ENCODE results near the gene ARMC7. TPM values are rescaled to one million over a fixed set of nuclear protein-coding genes. Genes with fewer than 3 reads are reported as not detected.

Gene ARMC7
- total and polyA plus RNA-seq, 10 of the 15 experiments (the other 5 are each of a cell fraction or from before 2014, with no cell fraction given), result 1.5 to 19.8 (median 6.3) TPM

DNA sequence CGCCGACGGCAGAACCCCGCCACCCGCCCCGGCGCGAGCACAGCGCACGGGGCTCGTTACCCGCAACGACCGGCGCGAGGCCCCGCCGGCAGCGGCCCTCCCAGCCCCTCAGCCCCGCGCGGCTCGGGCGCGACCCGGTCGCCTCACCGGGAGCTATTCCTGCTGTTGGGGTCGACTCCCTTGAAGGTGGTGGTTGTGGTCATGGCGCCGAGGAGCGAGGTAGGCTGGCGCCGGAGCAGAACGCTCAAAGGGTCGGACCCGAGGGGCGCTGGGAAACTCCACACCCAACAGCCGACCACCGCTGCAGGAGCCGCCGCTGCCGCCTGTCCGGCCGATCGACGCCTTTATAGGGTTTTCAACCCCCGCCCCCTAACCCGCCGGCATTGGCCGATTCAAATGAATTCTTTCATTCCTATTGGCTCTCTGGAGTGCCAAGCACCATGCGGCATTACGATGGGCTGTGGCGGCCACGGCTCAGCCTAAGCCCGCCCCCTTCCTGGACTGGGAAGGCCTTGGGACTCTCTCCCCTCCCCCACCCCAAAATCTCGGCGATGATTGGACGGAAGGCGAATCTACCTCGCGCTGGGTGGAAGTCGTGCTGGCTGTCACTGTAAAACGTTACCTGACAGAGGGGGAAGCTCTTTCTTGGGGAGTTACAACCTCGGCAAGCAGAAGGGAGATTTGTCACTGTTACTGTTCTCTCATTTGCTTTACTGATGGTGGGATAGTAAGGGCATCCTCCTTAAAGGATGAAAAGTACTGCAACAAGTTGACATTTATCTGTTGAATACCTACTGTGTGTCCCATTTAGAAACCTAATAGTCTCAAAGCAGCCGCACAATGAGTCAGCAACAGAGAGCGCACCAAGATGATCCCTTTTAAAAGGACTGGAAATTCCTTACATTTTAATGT lies 44.7 kb downstream of the ARMC7 start, which contains the start of gene JPT1 (continued):
- TF ChIP-seq, protein P1, sequence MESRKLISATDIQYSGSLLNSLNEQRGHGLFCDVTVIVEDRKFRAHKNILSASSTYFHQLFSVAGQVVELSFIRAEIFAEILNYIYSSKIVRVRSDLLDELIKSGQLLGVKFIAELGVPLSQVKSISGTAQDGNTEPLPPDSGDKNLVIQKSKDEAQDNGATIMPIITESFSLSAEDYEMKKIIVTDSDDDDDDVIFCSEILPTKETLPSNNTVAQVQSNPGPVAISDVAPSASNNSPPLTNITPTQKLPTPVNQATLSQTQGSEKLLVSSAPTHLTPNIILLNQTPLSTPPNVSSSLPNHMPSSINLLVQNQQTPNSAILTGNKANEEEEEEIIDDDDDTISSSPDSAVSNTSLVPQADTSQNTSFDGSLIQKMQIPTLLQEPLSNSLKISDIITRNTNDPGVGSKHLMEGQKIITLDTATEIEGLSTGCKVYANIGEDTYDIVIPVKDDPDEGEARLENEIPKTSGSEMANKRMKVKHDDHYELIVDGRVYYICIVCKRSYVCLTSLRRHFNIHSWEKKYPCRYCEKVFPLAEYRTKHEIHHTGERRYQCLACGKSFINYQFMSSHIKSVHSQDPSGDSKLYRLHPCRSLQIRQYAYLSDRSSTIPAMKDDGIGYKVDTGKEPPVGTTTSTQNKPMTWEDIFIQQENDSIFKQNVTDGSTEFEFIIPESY (IDR thresholded peaks at IDR 0.05), result no peak
- TF ChIP-seq NR2C1 (IDR thresholded peaks at IDR 0.05) (no peak), NFYA (IDR thresholded peaks at IDR 0.05; ENCODE audit: borderline replicate concordance, low read depth, low read length) (peak; percentile 70; the same call in 1 of the 2 replicates), SRF (IDR thresholded peaks at IDR 0.05; ENCODE audit: low read depth in 2 of 2, low read length in 2 of 2) (no peak), MTA3 (IDR thresholded peaks at IDR 0.05; ENCODE audit: borderline replicate concordance, low read length) (0 out of 2 replicates have a peak, but pooled peaks have one; percentile 43), IKZF1 (conservative IDR thresholded peaks at IDR 0.05) (peak; percentile 81), SMAD5 (IDR thresholded peaks at IDR 0.05; ENCODE audit: low read depth) (peak; percentile 98), JUNB (IDR thresholded peaks at IDR 0.05) (no peak), STAT1 (conservative IDR thresholded peaks at IDR 0.05) (peak; percentile 78; the same call in 1 of the 2 replicates), RAD51 (IDR thresholded peaks at IDR 0.05) (no peak), SREBF1 (IDR thresholded peaks at IDR 0.05; ENCODE audit: low read length) (no peak), EP300 (IDR thresholded peaks at IDR 0.05; ENCODE audit: borderline replicate concordance in 1 of 2, control insufficient read depth in 1 of 2, low read depth in 2 of 2, low read length in 2 of 2) (no peak), FOS (IDR thresholded peaks at IDR 0.05; ENCODE audit: borderline replicate concordance, extremely low read depth, insufficient read length) (peak; percentile 83), MYB (IDR thresholded peaks at IDR 0.05; ENCODE audit: borderline replicate concordance, low read depth, low read length) (no peak), RFX5 (IDR thresholded peaks at IDR 0.05; ENCODE audit: low read depth, low read length) (no peak), PML (IDR thresholded peaks at IDR 0.05; ENCODE audit: low read length) (peak; percentile 98), MEF2A (IDR thresholded peaks at IDR 0.05; ENCODE audit: insufficient read depth, low read depth, low read length) (0 out of 2 replicates have a peak, but pooled peaks have one; percentile 12), SPI1 (IDR thresholded peaks at IDR 0.05; ENCODE audit: borderline replicate concordance, insufficient read depth, low read depth, low read length) (peak; percentile 12; the same call in 1 of the 2 replicates), MTA2 (IDR thresholded peaks at IDR 0.05; ENCODE audit: low read depth) (no peak), BMI1 (IDR thresholded peaks at IDR 0.05; ENCODE audit: borderline replicate concordance) (no peak)
- TF ChIP-seq, protein P2, sequence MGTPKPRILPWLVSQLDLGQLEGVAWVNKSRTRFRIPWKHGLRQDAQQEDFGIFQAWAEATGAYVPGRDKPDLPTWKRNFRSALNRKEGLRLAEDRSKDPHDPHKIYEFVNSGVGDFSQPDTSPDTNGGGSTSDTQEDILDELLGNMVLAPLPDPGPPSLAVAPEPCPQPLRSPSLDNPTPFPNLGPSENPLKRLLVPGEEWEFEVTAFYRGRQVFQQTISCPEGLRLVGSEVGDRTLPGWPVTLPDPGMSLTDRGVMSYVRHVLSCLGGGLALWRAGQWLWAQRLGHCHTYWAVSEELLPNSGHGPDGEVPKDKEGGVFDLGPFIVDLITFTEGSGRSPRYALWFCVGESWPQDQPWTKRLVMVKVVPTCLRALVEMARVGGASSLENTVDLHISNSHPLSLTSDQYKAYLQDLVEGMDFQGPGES (IDR thresholded peaks at IDR 0.05), result peak; percentile 90
- TF ChIP-seq, protein P3, sequence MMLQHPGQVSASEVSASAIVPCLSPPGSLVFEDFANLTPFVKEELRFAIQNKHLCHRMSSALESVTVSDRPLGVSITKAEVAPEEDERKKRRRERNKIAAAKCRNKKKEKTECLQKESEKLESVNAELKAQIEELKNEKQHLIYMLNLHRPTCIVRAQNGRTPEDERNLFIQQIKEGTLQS (IDR thresholded peaks at IDR 0.05; ENCODE audit: borderline replicate concordance, extremely low read depth, low read depth, low read length), result no peak
- TF ChIP-seq, protein P4, sequence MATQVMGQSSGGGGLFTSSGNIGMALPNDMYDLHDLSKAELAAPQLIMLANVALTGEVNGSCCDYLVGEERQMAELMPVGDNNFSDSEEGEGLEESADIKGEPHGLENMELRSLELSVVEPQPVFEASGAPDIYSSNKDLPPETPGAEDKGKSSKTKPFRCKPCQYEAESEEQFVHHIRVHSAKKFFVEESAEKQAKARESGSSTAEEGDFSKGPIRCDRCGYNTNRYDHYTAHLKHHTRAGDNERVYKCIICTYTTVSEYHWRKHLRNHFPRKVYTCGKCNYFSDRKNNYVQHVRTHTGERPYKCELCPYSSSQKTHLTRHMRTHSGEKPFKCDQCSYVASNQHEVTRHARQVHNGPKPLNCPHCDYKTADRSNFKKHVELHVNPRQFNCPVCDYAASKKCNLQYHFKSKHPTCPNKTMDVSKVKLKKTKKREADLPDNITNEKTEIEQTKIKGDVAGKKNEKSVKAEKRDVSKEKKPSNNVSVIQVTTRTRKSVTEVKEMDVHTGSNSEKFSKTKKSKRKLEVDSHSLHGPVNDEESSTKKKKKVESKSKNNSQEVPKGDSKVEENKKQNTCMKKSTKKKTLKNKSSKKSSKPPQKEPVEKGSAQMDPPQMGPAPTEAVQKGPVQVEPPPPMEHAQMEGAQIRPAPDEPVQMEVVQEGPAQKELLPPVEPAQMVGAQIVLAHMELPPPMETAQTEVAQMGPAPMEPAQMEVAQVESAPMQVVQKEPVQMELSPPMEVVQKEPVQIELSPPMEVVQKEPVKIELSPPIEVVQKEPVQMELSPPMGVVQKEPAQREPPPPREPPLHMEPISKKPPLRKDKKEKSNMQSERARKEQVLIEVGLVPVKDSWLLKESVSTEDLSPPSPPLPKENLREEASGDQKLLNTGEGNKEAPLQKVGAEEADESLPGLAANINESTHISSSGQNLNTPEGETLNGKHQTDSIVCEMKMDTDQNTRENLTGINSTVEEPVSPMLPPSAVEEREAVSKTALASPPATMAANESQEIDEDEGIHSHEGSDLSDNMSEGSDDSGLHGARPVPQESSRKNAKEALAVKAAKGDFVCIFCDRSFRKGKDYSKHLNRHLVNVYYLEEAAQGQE (IDR thresholded peaks at IDR 0.05; ENCODE audit: low read depth, low read length), result no peak

All from GM12878 (cell line).